ENCODE results near the gene HNRNPA2B1.
"Not testable (repeated sequence)": the region's sequence is repeated elsewhere in the genome, so short reads cannot be mapped to it uniquely, and the experiment has no call there.

The HNRNPA2B1 gene

GRCh38 chr7:26153823-26154783 lies 46.4 kb downstream of the HNRNPA2B1 start:
- Mint-ChIP-seq H3K27ac (peak overlapping the region; percentile 97), H3K9me3 (no peaks in the 10 kb centered on the region), H3K4me3 (peak overlapping the region; percentile 98), H3K36me3 (ENCODE audit: low read depth) (peaks cover 25% of the 10 kb centered on the region), H3K27me3 (ENCODE audit: low read depth) (no peaks in the 10 kb centered on the region), H3K4me1 (ENCODE audit: low read depth) (peaks cover 68% of the 10 kb centered on the region)

GRCh38 chr7:26153241-26153822 lies 47.2 kb downstream of the HNRNPA2B1 start:
- Mint-ChIP-seq H3K4me1 (ENCODE audit: low read depth) (peaks cover 60% of the 10 kb centered on the region), H3K27ac (peak overlapping the region; percentile 97), H3K4me3 (peak overlapping the region; percentile 98), H3K36me3 (ENCODE audit: low read depth) (peaks cover 20% of the 10 kb centered on the region), H3K9me3 (no peaks in the 10 kb centered on the region), H3K27me3 (ENCODE audit: low read depth) (no peaks in the 10 kb centered on the region)

GRCh38 chr7:26152782-26153240 lies 47.7 kb downstream of the HNRNPA2B1 start:
- Mint-ChIP-seq H3K27ac (peak overlapping the region; percentile 97), H3K4me3 (peak overlapping the region; percentile 98), H3K4me1 (ENCODE audit: low read depth) (peaks cover 55% of the 10 kb centered on the region), H3K36me3 (ENCODE audit: low read depth) (peaks cover 15% of the 10 kb centered on the region)
- H3K27me3 Mint-ChIP-seq (ENCODE audit: low read depth); H3K9me3 Mint-ChIP-seq: not testable (repeated sequence)

- Mint-ChIP-seq H3K4me1 (ENCODE audit: low read depth) (peaks cover 50% of the 10 kb centered on the region), H3K27ac (peak within 1 kb of the TSS; percentile 97)
Measured at GRCh38 chr7:26151953-26152781, 48.4 kb downstream of the HNRNPA2B1 start, which contains the start of gene NFE2L3. Gene NFE2L3, plus strand, starts transcription at chr7:26152198. Its CDS starts 301 bp downstream, at chr7:26152499.

GRCh38 chr7:26151650-26151952 lies 48.9 kb downstream of the HNRNPA2B1 start:
- H3K27ac Mint-ChIP-seq, result peak overlapping the region; percentile 94
- H3K36me3 Mint-ChIP-seq (ENCODE audit: low read depth), result peaks cover 14% of the 10 kb centered on the region
- peaks cover 46% of the 10 kb centered on the region for H3K4me1 Mint-ChIP-seq (ENCODE audit: low read depth)
- peak overlapping the region; percentile 84 for H3K4me3 Mint-ChIP-seq
- H3K9me3 Mint-ChIP-seq, result no peaks in the 10 kb centered on the region
- no peaks in the 10 kb centered on the region for H3K27me3 Mint-ChIP-seq (ENCODE audit: low read depth)

More at GRCh38 chr7:26151953-26152781, 48.4 kb downstream of the HNRNPA2B1 start, which contains the start of gene NFE2L3:
- Mint-ChIP-seq H3K27me3 (ENCODE audit: low read depth) (no peaks in the 10 kb centered on the region), H3K36me3 (ENCODE audit: low read depth) (peaks cover 14% of the 10 kb centered on the region), H3K4me3 (peak within 1 kb of the TSS; percentile 98), H3K9me3 (no peaks in the 10 kb centered on the region)

GRCh38 chr7:26151096-26151495 lies 49.5 kb downstream of the HNRNPA2B1 start:
- peak overlapping the region; percentile 84 for H3K4me3 Mint-ChIP-seq
- peak overlapping the region; percentile 94 for H3K27ac Mint-ChIP-seq
- H3K27me3 Mint-ChIP-seq (ENCODE audit: low read depth), result no peaks in the 10 kb centered on the region
- H3K9me3 Mint-ChIP-seq, result no peaks in the 10 kb centered on the region
- peaks cover 42% of the 10 kb centered on the region for H3K4me1 Mint-ChIP-seq (ENCODE audit: low read depth)
- H3K36me3 Mint-ChIP-seq (ENCODE audit: low read depth), result peaks cover 14% of the 10 kb centered on the region

- H3K4me1 Mint-ChIP-seq (ENCODE audit: low read depth), result peaks cover 27% of the 10 kb centered on the region
- H3K36me3 Mint-ChIP-seq (ENCODE audit: low read depth), result peaks cover 12% of the 10 kb centered on the region
- H3K4me3 Mint-ChIP-seq, result no peak overlapping the region
- H3K27me3 Mint-ChIP-seq (ENCODE audit: low read depth), result peaks cover under 1% of the 10 kb centered on the region
- H3K9me3 Mint-ChIP-seq, result no peaks in the 10 kb centered on the region
- H3K27ac Mint-ChIP-seq, result no peak overlapping the region
Measured at GRCh38 chr7:26149391-26149977, 51.1 kb downstream of the HNRNPA2B1 start.

GRCh38 chr7:26148307-26148700 lies 52.2 kb downstream of the HNRNPA2B1 start:
- not testable (repeated sequence) for H3K27me3 Mint-ChIP-seq (ENCODE audit: low read depth); H3K4me3 Mint-ChIP-seq; H3K27ac Mint-ChIP-seq; H3K9me3 Mint-ChIP-seq; H3K36me3 Mint-ChIP-seq (ENCODE audit: low read depth)
- H3K4me1 Mint-ChIP-seq (ENCODE audit: low read depth), result peaks cover 20% of the 10 kb centered on the region

- not testable (repeated sequence) for H3K27ac Mint-ChIP-seq; H3K27me3 Mint-ChIP-seq (ENCODE audit: low read depth); H3K9me3 Mint-ChIP-seq; H3K36me3 Mint-ChIP-seq (ENCODE audit: low read depth); H3K4me3 Mint-ChIP-seq
- peaks cover 18% of the 10 kb centered on the region for H3K4me1 Mint-ChIP-seq (ENCODE audit: low read depth)
Measured at GRCh38 chr7:26147646-26148306, 52.8 kb downstream of the HNRNPA2B1 start.

GRCh38 chr7:26147030-26147429 lies 53.5 kb downstream of the HNRNPA2B1 start:
- H3K9me3 Mint-ChIP-seq, result no peaks in the 10 kb centered on the region
- H3K4me1 Mint-ChIP-seq (ENCODE audit: low read depth), result peaks cover 18% of the 10 kb centered on the region
- H3K27ac Mint-ChIP-seq, result no peak overlapping the region
- H3K36me3 Mint-ChIP-seq (ENCODE audit: low read depth), result no peaks in the 10 kb centered on the region
- H3K27me3 Mint-ChIP-seq (ENCODE audit: low read depth), result peaks cover 3% of the 10 kb centered on the region
- H3K4me3 Mint-ChIP-seq, result no peak overlapping the region

- Mint-ChIP-seq H3K36me3 (ENCODE audit: low read depth) (no peaks in the 10 kb centered on the region), H3K4me1 (ENCODE audit: low read depth) (peaks cover 3% of the 10 kb centered on the region), H3K27ac (no peak overlapping the region), H3K9me3 (no peaks in the 10 kb centered on the region), H3K4me3 (no peak overlapping the region), H3K27me3 (ENCODE audit: low read depth) (peaks cover 3% of the 10 kb centered on the region)
Measured at GRCh38 chr7:26145238-26145637, 55.3 kb downstream of the HNRNPA2B1 start.

- H3K27me3 Mint-ChIP-seq (ENCODE audit: low read depth), result peaks cover 3% of the 10 kb centered on the region
- H3K9me3 Mint-ChIP-seq, result no peaks in the 10 kb centered on the region
- H3K27ac Mint-ChIP-seq, result no peak overlapping the region
- H3K4me1 Mint-ChIP-seq (ENCODE audit: low read depth), result no peaks in the 10 kb centered on the region
- H3K4me3 Mint-ChIP-seq, result no peak overlapping the region
- H3K36me3 Mint-ChIP-seq (ENCODE audit: low read depth), result no peaks in the 10 kb centered on the region
Measured at GRCh38 chr7:26144184-26145080, 56.1 kb downstream of the HNRNPA2B1 start.
